IPS-18c (cell line): ENCODE data around the gene MEN1.
A peak's percentile ranks its signal among the peaks of the same experiment; 100 is the strongest.

ENCODE experiments used
- H3K4me3 ChIP-seq: 2 replicates; pipeline ENCODE4 v1.7.0; 2013; ENCODE audit warnings: low read depth, mild to moderate bottlenecking, low read length, moderate library complexity; ENCODE audit not compliant: insufficient read depth
- H3K9me3 ChIP-seq: one replicate; pipeline ENCODE4 v1.6.1; 2013; ENCODE audit warnings: mild to moderate bottlenecking, low read length, moderate library complexity; ENCODE audit not compliant: control insufficient read depth, insufficient read depth

The MEN1 gene

DNA sequence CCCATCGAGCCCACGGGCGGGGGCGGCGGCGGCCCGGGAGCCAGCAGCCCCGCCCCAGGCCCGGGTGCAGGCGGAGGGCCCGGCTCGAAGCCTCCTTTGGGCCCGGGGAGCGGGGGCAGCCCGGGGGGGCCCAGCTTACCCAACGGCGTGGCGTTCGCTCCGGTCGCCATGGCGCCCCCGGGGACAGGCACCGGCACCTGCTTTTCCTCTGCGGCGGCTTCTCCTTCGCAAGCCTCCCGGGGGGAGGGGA, 32.2 kb downstream of the MEN1 start:
- H3K9me3 ChIP-seq = no peaks in the 10 kb centered on the region
- H3K4me3 ChIP-seq = peak overlapping the region; percentile 84

- peak overlapping the region; percentile 84 for H3K4me3 ChIP-seq
Observed at GRCh38 chr11:64777449-64778222, 32.7 kb downstream of the MEN1 start.

DNA sequence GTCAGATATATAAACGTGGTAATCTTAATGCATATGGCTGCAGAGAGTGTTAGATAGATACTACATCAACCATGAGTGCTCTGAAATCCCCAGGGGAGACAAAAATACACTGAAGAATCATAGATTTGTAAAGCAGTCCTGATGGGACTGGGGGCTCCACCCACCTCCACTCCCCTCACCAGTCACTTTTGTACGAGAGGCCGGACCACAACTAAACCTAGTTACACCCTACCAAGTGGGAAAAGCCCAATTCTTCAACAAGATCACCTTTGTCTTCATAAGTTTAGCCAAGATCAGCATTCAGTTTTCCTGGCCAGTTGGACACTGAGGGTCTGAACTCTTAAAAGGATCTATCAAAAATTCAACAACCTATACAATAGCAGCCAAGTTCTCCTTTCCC, 33.5 kb downstream of the MEN1 start:
- no peaks in the 10 kb centered on the region for H3K9me3 ChIP-seq
- H3K4me3 ChIP-seq = peak overlapping the region; percentile 49

More at GRCh38 chr11:64777449-64778222, 32.7 kb downstream of the MEN1 start:
- H3K9me3 ChIP-seq = no peaks in the 10 kb centered on the region

- Histone ChIP-seq H3K9me3 (no peaks in the 10 kb centered on the region), H3K4me3 (peak overlapping the region; percentile 49; the same call in 1 of the 2 replicates)
Observed at GRCh38 chr11:64776425-64776824, 33.9 kb downstream of the MEN1 start.

DNA sequence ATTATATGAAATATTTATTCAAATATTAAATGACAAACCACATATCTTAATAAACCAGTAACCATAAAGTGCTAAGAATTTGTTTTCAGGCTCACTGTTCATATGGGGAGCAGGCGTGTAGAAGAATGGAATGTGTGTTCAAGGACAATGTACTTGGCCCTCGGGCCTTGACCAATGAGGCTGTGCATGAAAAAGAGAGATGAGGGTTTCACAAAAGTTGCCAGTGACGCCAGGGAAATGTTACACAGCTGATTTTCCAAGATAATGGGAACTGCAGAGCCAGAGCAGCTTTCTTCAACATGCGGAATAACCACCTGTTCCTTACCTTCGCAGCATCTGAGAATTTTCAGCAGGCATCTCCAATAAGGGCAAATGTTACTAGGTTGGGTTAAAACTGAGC, 36.2 kb downstream of the MEN1 start:
- Histone ChIP-seq H3K4me3 (no peak overlapping the region), H3K9me3 (no peaks in the 10 kb centered on the region)

DNA sequence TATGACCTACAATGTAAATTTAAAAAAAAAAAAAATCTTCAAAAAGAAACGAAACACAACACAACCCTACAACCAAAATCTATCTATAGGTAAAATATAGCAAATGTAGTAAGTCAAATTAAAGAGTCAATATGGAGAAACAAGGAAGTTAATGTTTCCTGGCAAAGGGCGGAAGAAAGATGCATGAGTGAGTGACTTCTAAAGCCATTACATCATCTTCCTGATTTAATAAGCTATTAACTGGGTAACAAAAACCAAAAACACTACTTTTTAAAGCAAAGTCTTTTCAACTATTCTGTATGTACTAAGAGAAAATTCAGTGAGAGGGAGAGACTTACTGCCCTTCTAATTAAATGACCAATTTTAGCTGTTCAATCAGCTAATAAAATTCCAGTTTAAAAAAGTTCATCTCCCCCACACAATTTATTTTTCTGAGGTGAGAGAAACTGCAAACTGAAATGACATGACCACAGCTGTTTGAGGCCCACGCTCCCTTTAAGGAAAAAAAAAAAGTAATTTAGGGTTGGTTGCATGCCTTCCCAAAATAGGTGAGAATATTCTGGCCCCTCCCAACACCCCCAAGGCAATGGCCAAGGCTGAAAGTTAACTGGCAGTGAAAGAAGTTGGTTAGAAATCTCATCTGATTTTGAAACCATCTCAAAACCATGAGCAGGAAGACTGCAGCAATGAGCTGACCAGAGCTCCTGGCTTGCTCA, 37.9 kb downstream of the MEN1 start:
- H3K9me3 ChIP-seq = no peaks in the 10 kb centered on the region

GRCh38 chr11:64771861-64772260, 38.5 kb downstream of the MEN1 start:
- Histone ChIP-seq H3K4me3 (no peak overlapping the region), H3K9me3 (no peaks in the 10 kb centered on the region)

More for the DNA sequence above, 37.9 kb downstream of the MEN1 start:
- H3K4me3 ChIP-seq = no peak overlapping the region

GRCh38 chr11:64770120-64770519, 40.2 kb downstream of the MEN1 start:
- no peaks in the 10 kb centered on the region for H3K9me3 ChIP-seq
- H3K4me3 ChIP-seq = no peak overlapping the region

GRCh38 chr11:64769283-64769682, 41.1 kb downstream of the MEN1 start:
- Histone ChIP-seq H3K9me3 (no peaks in the 10 kb centered on the region), H3K4me3 (no peak overlapping the region)

DNA sequence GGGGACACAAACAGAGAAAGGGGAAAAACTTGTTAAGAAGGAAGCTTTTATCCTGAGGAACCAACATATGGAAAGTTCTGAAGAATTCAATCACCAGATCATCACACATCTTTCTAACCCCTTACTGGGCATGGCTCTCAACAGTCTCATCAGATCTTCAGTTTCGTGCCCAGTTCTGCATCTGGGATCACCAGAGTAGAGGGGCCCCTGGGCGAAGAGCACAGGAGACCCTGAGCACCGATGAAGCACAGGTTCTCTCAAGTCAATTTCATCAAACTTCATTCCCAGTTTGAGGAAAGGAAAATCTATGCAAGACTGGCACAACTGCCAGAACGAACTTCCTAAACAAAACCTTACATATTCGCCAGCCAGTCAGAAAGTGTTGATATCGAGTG, 42.1 kb downstream of the MEN1 start:
- no peak overlapping the region for H3K4me3 ChIP-seq
- no peaks in the 10 kb centered on the region for H3K9me3 ChIP-seq

GRCh38 chr11:64767344-64768299, 42.7 kb downstream of the MEN1 start:
- Histone ChIP-seq H3K4me3 (peak overlapping the region; percentile 6; the same call in 1 of the 2 replicates), H3K9me3 (no peaks in the 10 kb centered on the region)

- no peaks in the 10 kb centered on the region for H3K9me3 ChIP-seq
- no peak overlapping the region for H3K4me3 ChIP-seq
Observed at GRCh38 chr11:64766881-64767280, 43.5 kb downstream of the MEN1 start.

DNA sequence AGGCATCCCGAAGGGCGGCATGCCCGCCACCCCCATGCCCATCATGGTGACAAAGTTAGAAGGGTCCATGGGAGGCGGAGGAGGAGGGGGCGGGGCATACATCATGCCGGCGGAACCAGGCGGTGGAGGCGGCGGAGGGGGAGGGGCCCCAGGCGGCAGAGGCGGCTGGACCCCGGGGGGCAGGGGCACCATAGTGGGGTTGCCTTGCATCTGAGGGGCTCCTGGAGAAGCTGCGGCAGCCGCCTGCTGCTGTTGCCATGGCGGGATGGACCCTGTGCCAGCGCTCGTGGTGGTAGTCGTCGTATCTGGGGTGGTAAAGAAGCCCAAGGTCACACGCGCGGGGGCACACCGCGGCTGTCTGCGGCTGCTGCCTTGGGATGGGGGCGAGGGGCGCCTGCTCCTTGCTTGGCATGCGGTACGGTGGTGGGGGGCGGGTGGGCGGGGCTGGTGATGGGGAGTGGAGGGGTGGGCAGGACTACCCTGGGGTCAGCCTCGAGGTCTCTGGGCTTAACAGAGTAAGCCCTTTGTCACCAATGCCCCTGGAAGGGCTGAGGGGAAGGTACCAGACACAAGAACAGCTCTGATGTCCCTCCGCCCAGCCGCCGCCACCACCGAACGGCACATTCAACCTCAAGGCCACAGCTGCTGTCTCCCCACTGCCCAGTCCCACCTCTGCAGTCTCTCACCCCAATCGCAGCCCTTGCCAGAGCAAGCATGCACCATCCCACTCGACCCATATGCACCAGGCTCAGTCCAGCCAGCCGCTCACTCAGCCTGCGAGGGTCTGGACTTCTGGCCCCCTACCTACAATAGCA, 44.3 kb downstream of the MEN1 start:
- no peaks in the 10 kb centered on the region for H3K9me3 ChIP-seq
- no peak overlapping the region for H3K4me3 ChIP-seq

- no peak overlapping the region; the same call in 1 of the 2 replicates for H3K4me3 ChIP-seq
Observed at GRCh38 chr11:64765291-64765850, 45.0 kb downstream of the MEN1 start.

DNA sequence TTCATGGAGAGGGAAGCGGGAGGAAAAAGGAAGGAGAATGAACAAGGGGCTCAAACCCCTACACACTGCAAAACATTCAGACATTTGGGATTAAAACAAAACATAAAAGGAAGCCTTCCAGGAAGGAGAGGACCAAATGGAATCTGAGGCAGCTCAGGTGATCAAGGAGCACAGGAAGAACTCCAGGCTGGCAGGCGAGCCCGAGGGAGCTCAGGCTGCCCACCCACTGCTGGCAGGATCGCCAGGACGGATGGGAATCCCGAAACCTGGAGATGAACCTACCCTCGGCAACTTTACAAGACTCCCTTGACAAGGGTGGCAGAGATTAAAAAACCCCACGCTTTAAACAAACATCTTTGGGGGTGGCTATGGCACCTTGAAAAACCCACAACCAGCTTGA, 45.6 kb downstream of the MEN1 start:
- no peak overlapping the region for H3K4me3 ChIP-seq
- H3K9me3 ChIP-seq = no peaks in the 10 kb centered on the region

More at GRCh38 chr11:64765291-64765850, 45.0 kb downstream of the MEN1 start:
- H3K9me3 ChIP-seq = no peaks in the 10 kb centered on the region

DNA sequence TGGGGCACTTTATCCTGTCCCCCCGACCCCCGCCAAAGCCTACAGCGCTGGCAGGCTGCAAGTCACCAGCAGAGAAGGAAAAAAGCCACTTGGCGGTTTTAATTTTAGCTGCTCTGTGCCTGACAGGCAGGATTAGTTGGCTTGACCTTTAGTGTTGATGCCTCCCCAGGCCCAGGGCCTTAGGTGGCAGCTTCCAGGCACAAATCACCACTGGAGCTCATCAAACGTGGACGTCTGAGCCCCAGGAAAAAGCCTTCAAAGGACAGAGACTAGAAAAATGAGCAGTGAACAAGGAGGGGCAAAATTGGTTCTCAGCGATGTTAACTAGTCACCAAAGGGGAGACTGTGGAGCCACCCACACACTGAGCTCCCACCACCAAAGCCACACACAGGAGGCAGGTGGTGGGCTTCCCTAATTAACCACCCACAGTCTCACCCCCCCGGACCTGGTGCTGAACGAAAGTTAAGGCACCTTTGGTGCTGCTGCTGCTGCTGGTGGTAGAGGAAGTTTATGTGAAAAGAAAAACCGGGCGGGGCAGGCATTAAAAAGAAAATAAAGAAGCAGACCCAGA, 46.2 kb downstream of the MEN1 start:
- Histone ChIP-seq H3K9me3 (no peaks in the 10 kb centered on the region), H3K4me3 (0 out of 2 replicates have a peak overlapping the region, but pooled peaks have one; percentile 4)
